ENCODE results near the gene ALDH1B1.
"Not testable (repeated sequence)": the region's sequence is repeated elsewhere in the genome, so short reads cannot be mapped to it uniquely, and the experiment has no call there.

The ALDH1B1 gene

GRCh38 chr9:38362852-38363588 is 29.5 kb upstream of the ALDH1B1 start:
- peak; percentile 79 for DNase-seq

GRCh38 chr9:38363589-38363925 is 28.9 kb upstream of the ALDH1B1 start:
- DNase-seq: no peak

DNA sequence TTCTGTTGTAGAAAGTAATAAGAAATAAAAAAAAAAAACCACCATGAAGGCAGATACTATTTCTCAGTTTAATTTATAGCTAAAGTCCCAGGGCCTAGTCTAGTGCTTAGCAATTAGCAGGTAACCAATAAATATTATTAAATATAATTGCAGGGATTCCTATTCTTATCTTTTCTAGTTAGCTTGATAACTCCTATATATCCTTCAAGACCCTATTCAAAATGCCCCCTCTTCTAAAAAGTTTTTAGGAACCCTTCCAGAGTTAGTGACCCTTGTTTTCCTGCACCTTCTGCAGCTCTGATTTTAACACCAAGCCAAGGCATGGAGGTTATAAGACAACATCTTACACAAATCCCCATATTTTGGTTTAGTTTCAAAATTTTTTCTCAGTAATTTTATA is 24.6 kb upstream of the ALDH1B1 start:
- no peak for DNase-seq

DNA sequence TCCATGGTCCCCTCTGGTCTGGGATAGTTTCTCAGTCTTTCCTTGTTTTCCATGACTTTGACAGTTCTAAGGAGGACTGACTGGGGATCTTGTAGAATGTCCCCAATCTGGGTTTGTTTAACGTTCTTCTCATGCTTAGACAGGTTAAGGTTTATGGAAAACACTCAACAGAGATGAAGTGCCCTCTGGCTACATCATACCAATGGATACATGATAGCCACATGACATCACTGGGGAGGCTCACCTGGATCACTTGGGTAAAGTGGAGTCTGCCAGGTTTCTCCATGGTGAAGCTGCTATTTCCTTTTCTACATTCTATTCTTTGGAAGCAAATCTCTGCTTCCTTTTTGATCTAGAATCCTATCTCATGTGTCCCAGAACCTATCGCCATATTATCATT is 23.8 kb upstream of the ALDH1B1 start:
- no peak for DNase-seq

DNA sequence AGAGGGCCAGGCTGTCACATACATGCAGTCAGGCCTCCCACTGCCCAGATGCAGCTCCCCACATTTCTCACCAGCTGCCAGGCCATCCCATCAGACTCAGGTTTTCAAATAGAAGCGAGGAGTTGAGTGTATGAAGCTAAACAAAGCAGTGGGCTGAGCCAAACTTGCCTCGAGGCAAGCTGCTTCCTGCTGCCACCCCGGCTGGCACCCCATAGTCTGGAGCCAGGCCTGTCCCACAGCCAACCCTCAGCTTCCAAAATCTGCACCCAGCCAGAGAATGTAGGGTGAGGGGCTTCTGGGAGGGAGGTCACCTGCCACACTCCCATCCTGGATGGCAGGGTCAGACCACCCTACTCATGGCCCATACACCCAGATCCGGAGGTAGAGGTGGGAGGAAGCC is 22.3 kb upstream of the ALDH1B1 start:
- DNase-seq: no peak

DNA sequence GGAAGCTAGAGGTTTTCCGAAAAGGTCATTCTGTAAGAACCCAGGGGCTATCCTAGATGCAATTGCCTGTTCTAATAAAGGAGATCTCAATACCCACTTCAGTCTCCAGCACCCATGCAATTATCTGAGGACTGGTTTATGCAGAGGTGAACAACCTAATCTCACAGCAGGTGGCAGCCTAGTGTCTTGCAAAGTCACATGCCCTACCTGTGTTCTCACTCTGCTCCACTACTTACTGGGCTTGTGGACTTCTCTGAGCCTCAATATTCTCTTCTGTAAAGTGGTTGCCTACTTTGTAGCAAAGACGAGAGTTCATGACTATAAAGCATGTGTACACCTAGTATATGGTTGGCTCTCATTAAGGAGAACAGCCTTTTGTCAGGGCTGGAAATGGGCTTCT is 21.0 kb upstream of the ALDH1B1 start:
- peak; percentile 72 for DNase-seq

GRCh38 chr9:38372762-38373619 is 19.5 kb upstream of the ALDH1B1 start:
- DNase-seq: no peak

DNA sequence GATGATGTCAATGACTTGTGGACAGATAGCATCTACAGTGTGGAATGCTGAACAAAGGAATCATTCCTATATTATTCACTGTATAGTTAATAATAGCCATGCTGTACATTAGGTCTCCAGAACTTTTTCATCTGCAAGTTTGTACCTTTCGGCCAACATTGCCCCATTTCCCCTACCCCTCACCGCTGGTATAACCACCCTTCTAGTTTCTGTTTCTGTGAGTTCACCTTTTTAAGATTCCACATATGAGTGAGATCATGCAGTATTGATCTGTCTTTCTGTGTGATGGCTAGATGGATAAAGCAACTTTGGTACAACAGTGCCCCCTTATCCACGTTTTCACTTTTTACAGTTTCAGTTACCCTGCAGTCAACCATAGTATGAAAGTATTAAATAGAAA is 18.8 kb upstream of the ALDH1B1 start:
- DNase-seq: no peak

- no peak for DNase-seq
These were observed 17.5 kb upstream of the ALDH1B1 start for GRCh38 chr9:38374847-38375571.

- DNase-seq: no peak
These were observed 16.9 kb upstream of the ALDH1B1 start for GRCh38 chr9:38375572-38375963.

- no peak for DNase-seq
These were observed 16.4 kb upstream of the ALDH1B1 start for GRCh38 chr9:38376021-38376670.

- DNase-seq: not testable (repeated sequence)
These were observed 15.0 kb upstream of the ALDH1B1 start for GRCh38 chr9:38377336-38378083.

- DNase-seq: no peak
These were observed 12.2 kb upstream of the ALDH1B1 start for GRCh38 chr9:38380230-38380871.

DNA sequence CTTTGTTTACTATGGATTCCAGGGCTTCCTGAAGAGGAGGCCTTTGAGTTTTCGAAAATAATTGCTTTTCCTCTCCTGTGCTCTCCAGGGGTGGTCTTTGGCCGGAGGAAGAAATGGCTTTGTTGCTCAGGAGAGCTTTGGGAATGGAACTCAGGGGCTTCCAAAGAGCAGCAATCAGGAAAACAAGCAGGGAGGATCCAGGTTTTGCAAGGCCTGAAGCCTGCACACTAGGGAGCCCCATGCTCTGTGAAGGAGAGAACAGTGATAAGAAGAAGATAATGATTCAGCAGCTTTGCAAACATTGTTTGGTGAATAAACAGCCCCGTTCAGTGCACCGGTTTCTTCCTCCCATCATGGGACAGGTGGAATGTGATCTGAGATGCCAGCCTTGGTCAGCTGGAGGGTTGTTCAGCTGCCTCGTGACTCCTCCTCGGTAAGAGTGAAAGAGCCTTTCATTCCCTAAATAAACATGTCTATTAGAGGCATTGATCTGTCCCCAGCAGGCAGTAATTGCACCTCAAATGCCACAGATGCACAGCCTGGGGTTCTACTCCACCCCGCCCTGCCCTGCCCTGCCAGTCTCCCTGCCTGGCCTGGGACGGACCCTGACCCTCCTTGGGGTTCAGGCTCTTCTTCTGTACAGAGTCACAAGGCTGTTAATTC is 11.5 kb upstream of the ALDH1B1 start:
- peak; percentile 51 for DNase-seq

GRCh38 chr9:38382141-38382540 is 10.4 kb upstream of the ALDH1B1 start:
- no peak for DNase-seq

DNA sequence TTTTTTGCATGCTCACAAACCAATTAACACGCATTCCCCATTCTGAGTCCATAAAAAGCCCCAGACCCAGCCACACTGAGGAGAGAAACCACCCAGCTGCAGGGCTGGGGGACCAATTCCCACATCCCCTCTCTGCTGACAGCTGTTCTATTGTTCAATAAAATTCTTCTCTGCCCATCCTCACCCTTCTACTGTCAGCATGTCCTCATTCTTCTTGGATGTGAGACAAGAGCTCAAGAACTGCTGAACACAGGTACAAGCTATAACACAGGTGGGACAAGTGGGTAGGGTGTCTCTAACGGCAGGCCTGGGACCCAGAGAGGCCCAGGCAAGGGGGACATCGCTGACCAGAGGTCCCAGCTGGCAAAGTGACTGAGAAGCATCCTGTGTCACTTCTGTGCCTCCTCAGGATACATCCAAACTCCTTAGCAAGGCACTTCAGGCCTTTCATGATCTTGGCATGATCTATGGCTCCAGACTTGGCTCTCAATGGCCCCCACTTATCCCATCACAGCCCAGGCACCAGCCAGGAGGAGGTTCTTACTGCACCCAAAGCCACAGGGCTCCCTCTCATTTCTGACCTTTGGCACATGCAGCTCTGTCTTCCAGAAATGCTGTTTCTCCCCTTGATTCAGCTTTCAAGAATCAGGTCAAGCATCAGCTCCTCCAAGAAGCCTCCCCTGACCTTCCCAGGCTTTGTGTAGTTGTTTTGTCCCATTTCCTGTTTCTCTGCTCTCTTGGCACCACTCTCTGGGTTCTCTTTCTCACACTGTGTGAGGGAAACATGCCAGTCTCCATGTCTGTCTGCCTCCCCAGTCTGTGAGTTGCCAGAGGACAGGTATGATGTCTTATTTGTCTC is 7.3 kb upstream of the ALDH1B1 start:
- DNase-seq: no peak

DNA sequence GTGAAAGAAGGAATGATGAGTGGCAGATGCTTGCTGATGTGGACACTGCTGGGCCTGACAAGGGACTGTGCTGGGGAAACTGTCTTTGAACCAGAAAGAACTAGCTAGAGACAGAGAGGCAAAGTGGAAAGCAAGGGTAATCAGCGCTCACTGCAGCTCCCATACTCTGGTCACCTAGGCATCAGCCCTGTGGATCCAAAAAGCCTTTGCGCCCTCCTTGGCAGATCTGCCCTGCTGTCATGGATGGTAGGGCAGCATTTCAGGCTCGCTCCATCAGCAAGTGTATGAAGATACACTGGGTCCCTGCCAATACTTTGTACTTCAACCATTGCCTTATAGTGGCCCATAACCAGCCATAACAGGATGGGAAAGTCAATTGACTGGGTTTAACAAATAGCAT is 6.6 kb upstream of the ALDH1B1 start:
- no peak for DNase-seq

GRCh38 chr9:38386319-38386895 is 6.1 kb upstream of the ALDH1B1 start:
- no peak for DNase-seq

DNA sequence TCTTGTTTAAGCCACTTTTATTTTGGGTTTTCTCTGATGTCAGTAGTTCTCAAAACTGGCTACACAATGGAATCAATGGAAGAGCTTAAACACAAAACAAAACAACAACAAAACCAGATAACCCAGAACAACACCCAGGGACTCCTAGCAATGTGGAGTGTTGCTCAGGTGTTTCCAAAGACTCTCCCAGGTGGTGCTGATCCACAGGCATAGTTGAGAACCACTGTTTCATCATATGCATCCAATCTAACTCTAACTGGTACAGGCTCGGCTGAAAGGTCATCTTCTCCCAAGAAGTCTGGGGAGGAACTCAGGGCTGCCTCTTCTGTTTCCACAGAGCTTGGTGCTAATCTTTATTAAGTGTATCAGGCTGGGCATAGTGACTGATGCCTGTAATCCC is 5.4 kb upstream of the ALDH1B1 start:
- DNase-seq: no peak

DNA sequence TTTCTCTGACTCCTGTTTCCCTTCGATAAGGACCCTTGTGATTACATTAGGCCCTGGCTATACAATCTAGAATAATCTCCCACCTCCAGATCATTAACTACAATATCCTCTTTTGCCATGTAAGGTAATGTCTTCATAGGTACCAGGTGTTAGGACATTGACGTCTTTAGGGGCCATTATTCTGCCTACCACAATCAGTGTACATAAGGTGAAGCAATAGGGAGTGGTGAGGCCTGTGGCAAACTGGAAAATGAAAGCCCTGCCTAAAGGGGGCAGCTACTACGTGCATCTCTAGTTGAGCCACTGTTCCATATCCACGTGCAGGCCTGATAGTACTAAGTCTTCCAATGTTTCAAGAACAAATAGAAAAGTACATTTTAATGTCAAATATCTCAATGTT is 4.8 kb upstream of the ALDH1B1 start:
- DNase-seq: no peak
